Activated T-helper 1 cell treated with Interleukin-2 at 50 U/mL for 16 hours (primary cell): Measurements from ENCODE around the gene NUDT9.
"Not testable (repeated sequence)": the region's sequence is repeated elsewhere in the genome, so short reads cannot be mapped to it uniquely, and the experiment has no call there.

Source experiments
- DNase-seq: peaks from one replicate; pipeline ENCODE4 v3.0.0-alpha.2; 2020; ENCODE audit warnings: low read depth

The NUDT9 gene

DNA sequence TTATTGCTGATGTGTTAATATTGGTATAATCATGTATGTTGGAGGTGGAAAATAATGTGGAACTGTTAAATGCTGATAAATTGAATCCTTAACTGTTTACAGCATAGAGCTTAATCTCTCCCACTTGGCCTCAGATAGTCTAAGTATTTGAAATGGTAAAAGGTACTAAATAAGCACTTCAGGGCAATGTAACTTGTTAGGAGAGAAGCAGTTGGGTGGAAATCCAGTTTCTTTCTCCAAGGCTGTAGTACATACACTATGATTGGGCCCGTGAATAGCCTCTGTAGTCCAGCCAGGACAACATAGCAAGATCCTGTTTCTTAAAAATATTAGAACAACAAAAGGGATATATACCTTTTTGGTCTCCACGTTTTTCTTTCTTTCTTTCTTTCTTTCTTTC lies 39.7 kb downstream of the NUDT9 start:
- no peak for DNase-seq

DNA sequence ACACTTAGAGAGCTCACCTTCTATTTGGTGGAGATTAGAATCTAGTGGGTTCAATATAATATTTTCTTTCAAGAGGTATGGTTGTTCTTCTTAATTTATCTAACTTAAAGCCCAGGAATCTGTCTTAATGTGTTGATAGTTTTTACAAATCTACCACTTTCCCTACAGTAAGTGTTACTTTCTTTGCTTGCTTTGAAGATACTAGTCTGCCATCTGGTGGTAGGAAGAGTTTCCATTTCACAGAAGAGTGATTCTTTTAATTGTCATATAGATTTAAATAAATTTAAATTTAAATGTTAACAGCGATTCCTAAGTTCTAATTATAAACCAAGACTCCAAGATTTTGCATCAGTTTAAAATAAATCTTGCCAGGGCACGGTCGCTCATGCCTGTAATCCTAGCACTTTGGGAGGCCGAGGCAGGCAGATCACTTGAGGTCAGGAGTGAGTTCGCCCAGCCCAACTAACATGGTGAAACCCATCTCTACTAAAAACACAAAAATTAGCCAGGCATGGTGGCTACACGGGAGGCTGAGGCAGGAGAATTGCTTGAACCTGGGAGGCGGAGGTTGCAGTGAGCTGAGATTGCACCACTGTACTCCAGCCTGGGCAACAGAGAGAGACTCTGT lies 43.5 kb downstream of the NUDT9 start:
- no peak for DNase-seq

DNA sequence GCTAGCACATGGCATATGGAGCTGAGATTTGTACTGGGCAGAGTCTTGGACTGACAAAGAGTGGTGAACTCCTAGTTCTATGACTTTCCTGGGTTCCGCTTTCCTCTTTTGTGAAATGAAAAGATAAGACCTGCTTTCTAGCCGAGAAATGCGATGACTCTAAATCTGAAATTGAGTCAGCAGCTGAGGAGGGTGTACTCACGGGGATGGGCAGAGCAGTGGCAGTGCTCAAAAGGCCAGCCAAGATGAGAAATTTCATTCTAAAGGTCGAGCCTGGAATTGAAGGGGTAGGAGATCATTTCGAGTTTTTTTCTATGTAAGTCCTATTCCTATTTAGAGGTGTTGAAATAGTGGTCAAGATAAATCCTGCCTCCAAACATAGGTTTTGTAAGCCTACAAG lies 47.0 kb downstream of the NUDT9 start:
- no peak for DNase-seq

DNA sequence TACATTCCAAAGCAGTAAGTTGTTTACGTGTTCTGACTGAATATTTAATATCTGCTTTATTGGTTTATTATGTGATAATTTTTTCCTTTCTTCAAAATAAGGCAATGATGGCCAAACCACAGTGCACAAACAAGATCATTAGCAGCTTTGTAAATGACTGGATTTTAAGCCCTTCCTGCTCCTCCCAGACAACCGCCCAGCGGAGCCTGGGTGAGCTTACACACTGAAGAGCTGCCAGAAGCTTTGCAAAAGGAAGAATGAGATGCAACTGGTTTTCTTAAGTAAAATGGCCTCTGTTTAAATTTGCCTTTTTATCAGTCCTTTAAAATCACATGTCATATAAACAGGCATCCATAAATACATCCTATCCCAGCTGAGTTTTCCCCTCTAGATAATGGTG lies 54.6 kb downstream of the NUDT9 start:
- DNase-seq, result no peak

DNA sequence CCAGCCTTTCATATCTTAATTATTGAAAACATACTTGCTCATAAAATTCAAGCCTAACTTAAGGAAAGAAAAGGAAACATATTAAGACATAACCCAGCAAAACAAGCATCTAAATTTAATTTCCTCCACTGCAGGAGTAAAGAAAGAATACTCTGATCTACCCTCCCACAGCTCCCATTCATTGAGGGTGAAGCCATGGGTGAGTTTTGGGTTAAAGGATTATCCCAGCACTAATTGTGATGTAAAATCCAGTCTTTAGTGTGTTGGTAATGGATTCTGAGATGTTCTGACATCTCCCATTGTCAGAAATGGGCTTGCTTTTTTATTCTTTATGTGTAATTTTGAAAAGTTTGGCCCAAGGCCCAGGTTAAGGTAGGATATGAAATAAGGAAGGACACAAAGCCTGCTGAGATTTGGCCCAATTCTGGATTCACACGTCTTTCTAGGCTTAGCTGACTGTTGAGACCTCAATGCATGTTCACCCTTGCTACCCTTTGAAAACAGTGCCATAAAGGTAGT lies 56.4 kb downstream of the NUDT9 start:
- DNase-seq, result no peak

DNA sequence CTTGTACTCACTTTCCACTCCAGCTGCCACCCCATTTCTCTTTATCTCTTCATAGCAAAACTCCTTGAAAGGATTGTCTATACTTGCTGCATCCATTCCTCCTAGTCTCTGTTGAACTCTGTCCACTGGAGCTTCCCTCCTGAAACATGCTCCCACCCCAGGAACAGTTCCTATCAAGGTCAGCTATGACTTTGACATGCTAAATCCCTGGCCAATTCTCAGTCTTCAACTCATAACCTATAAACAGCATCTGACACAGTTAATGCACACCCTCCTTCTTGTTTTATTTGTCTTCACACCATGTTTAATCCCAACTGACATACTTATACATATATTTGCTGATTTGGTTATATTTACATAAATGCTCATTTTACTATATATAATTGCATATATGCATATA lies 59.0 kb downstream of the NUDT9 start:
- no peak for DNase-seq

DNA sequence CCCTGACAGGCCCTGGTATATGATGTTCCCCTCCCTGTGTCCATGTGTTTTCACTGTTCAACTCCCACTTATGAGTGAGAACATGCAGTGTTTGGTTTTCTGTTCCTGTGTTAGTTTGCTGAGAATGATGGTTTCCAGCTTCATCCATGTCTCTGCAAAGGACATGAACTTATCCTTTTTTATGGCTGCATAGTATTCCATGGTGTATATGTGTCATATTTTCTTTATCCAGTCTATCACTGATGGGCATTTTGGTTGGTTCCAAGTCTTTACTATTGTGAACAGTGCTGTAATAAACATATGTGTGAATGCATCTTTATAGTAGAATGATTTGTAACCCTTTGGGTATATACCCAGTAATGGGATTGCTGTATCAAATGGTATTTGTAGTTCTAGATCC lies 60.9 kb downstream of the NUDT9 start:
- not testable (repeated sequence) for DNase-seq

DNA sequence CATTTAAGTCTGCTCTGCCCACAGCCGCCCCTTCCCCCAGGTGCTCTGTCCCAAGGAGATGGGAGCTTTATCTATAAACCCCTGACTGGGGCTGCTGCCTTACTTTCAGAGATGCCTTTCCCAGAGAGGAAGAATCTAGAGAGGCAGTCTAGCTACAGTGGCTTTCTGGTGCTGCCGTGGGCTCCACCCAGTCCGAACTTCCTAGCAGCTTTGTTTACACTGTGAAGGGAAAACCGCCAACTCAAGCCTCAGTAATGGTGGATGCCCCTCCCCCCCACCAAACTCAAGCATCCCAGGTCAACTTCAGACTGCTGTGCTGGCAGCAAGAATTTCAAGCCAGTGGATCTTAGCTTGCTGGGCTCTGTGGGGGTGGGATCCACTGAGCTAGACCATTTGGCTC lies 66.3 kb downstream of the NUDT9 start:
- not testable (repeated sequence) for DNase-seq

DNA sequence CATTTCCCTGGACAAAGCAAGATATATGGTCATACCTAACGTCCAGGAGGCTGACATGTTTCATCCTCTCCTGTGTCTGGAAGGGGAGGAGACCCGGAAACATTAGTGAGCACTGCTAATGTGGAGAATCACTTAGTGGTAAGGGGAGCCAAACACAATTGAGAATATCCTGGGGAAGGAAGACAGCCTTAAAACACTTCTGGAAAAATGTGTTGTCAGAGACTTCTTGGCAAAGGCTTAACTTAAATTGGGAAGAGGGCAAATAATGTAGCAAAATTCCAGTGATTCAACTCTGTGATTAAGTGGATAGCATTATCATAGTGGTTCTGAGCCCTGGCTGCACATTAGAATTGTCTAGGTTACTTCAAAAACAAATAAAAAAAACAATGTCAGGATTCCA lies 67.3 kb downstream of the NUDT9 start:
- DNase-seq, result no peak

DNA sequence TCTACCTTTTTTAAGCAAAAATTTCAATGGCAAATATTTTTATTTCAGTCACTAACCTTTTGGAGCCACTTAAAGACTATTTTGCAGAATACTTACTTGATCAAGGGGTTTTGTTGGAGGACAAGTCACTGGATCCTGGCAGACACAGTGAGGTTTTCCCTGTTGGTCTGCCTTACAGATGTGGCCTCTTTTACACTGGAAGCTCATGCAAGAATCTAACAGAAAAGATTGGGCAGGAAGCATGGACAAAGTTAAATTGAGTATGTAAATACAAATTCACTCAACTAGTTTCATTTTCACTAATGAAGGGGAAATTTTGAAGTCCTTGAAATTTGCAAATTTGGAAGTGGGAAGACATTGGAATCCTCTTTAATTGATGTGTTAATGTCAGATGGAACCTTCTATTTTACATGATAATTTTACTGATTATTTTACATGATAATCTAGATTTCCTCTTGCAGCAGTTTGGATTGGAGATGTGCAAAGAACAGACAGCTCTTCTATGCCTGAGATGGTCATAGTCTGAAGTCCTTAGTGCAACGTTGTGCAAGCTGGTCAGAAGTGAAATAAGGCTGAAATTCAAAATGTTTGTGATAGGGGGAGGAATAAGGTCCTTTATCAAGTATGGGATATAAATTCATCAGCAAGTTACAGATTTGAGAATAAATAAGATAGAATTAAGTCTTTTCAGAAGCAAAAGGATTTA lies 68.4 kb downstream of the NUDT9 start:
- no peak for DNase-seq

DNA sequence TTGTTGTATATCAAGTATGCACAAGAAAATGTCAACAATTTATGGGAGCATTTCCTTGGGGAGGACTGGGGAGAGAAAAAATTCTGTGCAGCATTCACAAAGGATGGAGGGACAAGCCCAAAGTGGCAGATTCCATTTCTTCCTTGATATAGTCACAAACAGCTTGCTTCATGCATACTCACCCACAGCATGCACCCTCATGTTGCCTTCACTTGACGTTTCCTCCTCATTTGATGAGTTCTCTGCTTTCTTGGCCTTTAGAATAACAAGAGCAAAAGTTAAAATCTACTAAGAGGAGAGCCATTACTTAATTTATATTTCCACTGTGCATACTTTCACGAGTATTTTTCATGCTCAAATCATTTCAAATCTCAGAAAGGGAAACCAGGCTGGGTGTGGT lies 69.1 kb downstream of the NUDT9 start:
- no peak for DNase-seq

DNA sequence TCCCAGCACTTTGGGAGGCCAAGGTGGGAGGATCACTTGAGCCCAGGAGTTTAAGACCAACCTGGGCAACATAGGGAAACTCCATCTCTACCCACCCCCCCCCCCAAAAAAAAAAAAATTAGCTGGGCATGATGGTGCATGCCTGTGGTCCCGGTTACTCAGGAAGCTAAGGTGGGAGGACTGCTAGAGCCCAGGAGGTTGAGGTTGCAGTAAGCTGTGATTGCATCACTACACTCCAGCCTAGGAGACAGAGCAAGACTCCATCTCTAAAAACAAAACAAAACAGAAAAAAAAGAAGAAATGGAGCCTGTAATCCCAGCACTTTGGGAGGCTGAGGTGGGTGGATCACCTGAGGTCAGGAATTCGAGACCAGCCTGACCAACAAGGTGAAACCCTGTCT lies 69.5 kb downstream of the NUDT9 start:
- not testable (repeated sequence) for DNase-seq

DNA sequence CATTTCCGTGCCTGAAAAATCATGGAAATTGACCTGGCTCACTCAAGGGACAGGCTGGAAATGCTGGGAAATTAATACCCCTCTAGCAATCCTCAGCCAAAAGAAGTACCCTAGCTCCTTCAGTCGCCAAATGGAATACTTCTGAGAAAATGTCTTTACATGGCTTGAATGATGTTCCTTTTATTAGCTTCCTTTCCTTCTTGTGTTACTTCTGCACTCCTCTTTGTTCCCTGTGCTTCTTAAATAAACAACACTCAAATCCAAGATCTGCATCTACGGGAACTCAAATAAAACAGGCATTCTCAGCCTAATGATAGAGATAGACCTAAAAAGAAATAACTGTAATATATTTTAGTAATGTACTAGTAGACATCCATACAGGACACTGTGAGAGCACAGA lies 70.7 kb downstream of the NUDT9 start:
- DNase-seq, result no peak

DNA sequence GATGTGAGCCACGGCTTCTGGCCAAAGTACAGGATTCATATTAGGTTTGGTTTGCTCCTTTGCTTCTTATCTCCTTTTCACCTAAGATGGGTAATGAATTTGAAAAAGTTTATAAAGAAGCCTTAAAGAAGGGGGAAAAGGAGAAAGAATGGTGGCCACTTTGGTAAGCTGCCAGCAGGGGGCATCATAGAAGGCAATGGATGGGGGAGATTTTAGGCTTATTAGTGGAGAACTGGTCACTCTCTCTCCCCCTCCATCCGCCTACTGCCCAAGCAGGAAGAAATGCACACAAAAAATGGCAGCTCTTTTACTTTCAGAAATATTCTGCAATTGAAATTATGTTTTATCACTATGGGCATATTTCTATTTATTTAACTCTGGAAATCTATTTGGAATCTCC lies 74.8 kb downstream of the NUDT9 start:
- DNase-seq, result no peak

DNA sequence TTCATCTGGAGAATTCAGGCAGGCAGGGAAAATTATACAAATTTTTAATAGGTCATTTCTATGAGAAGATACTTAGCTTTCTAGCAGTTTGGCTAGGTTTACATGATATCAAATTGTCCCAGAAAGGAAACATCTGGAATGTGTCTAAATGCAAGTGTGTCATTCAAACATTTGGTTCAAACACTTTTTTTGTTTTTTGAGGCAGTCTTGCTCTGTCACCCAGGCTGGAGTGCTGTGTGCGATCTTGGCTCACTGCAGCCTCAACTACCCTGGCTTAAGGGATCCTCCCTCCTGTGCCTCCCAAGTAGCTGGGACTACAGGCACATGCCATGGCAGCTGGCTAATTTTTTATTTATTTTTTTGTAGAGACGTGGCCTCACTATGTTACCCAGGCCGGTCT lies 75.2 kb downstream of the NUDT9 start:
- no peak for DNase-seq

DNA sequence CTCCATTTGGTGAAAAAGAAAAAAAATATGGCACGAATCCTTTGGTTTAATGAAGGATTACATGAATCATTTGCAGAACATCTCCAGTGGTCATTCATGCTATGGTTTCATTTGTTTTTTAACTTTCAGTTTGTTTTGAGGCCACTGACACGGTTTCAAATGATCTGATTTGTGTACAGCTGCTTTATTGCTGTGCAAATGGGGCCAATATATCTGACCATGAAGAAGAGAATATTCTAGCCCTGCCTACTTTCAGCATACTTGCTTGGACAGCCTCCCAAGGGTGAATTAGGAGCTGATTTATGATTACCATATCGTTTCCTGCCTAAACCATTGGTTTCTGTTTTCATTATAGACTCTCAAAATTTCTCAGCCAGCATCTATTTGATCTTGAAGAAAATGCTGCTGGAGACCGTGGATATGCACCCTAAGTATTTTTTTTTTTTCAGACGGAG lies 76.1 kb downstream of the NUDT9 start:
- DNase-seq, result no peak

DNA sequence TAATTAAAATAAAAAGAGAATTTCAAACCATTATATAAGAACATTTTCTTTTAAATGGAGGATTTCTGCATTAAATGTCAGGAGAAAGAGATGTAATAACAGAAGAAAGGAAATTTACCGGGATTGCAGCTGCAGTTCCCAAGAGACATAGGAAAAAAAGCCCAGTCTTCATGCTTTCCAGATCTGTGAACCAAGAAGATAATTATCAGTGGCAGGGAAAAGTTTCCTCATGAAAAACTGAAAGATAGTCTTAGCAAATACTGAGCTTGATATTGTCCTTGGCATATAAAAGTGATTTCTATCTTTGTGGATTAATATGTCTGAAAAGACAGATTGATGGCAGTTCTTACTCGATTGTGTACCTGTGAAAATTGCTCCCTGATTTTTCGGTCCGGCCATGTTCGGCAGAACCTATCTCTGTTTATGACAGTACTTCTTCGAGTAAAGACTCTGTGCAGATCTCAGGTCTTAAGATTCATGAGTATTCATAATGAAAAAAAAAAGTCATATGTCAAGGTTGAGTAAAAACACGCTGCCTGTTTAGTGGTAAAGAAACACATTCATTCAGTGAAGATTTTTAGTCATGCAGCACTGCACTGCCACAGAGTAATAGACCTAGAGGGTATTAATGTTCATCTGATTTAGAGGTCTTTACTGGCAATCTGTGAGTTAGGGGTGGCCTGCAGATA lies 77.2 kb downstream of the NUDT9 start:
- DNase-seq, result no peak

DNA sequence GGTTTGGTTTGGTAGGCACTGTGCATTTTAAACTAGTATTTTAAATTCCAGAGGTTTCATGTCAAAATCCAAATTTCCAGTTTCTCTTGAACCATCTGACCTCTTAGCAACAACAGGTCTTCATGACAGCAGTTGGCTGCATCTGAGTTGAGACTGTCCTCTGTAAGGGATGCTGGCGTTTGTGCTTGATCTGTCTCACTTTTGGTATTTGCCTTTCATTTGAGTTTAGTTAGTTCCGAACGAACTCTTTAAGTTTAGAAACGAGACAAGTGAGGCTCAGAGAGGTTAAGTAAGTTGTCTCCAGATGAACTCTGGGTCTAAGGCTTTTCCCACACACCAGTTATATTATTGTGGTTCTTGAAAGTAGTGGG lies 77.7 kb downstream of the NUDT9 start:
- no peak for DNase-seq

DNA sequence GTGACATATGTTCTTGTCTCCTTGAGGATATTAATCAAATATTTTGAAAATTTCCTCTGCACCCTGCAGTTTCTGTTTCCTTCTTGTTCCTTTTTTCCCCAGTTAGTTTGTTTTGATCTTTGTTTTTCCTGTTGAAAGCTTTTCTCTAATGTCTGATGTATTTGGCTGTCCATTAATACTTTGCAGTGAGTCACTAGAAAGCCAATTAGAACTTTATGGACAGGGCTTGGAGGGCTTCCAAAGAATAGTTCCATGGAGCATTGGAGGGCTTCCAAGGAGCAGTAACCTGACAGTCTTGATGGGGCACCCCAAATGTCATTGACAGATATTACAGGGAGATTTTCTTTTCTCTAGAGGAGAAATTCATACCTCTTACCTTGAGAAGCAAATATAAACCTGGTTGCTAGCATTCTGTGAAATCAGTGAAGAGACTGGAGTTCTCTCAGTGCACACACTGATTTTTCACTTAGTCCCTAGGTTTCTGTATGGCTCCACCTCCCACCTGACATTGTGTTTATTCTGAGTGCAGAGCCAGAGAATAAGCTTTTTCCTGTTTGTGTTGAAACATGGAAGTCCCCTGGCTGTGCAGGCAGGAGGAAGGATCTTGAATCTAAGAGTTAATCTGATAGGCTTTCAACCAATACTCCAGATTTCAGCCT lies 80.3 kb downstream of the NUDT9 start:
- DNase-seq, result no peak

DNA sequence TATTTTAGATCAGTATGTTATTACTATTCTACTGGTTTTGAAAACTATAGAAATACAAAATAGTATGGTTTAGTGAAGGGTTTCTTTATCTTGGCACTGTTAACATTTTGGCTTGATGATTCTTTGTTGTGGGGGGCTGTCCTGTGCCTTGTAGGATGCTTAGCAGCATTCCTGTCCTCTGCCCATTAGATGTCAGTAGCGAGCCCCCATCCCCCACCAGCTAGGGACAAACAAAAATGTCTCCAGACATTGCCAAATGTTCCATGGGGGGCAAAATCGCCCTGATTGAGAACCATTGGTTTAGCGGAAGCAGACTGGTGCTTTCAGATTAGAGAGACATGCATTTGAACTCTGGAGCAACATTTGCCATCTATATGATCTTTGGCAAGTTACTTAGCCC lies 83.5 kb downstream of the NUDT9 start:
- no peak for DNase-seq

DNA sequence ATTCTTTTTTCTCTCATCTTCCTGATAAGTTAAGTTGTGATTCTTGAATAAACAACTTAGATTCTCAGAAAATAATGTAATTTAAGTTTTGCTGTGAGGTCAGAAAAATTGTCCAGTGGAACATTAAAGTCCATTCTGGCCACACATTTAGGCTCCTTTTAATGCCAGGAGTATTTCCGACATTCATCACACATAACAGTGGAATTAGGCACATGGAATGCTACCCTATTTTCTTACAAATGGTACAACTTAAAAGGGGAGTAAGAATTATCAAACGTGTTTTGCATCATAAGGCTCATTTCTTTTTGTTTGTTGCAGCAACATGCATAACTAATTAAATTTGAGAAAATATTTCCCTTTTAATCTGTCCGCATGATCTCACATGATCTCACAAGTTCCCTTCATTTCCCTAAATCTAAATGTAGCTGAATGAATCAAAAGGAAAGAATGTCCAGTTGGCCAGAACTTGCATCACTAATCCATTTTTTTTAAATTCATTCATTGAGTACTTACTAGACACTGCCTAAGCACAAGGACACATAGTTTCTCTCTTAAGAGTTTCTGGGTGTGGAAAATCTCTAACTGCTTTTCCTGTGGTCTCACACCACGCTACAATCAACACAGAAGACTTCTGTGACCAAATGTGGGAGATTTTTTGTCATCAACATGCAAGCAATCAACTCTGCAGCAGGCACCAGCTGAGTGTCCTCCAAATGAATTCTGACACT lies 84.8 kb downstream of the NUDT9 start:
- DNase-seq, result no peak
